ES-I3 (cell line): ENCODE data around the gene CPXM2.

Experiments used
- H3K36me3 ChIP-seq: 2 replicates; pipeline ENCODE4 v1.6.1; 2013; ENCODE audit warnings: mild to moderate bottlenecking, low read length, control low read depth, moderate library complexity; ENCODE audit not compliant: insufficient read depth
- H3K4me1 ChIP-seq: 2 replicates; pipeline ENCODE4 v1.6.1; 2013; ENCODE audit warnings: mild to moderate bottlenecking, control low read depth, low read length; ENCODE audit not compliant: insufficient read depth
- H3K9ac ChIP-seq: 2 replicates; pipeline ENCODE4 v1.6.1; 2013; ENCODE audit warnings: low read depth, mild to moderate bottlenecking, low read length, moderate library complexity
- H3K9me3 ChIP-seq: 2 replicates; pipeline ENCODE4 v1.6.1; 2013; ENCODE audit warnings: mild to moderate bottlenecking, low read length, moderate library complexity; ENCODE audit not compliant: control insufficient read depth, insufficient read depth

CPXM2 gene

GRCh38 chr10:123912871-123913270, 21.3 kb upstream of the CPXM2 start:
- H3K4me1 ChIP-seq = peaks cover 4% of the 10 kb centered on the region; the same call in 1 of the 2 replicates
- H3K9ac ChIP-seq = no peak overlapping the region
- H3K36me3 ChIP-seq = no peaks in the 10 kb centered on the region
- no peaks in the 10 kb centered on the region for H3K9me3 ChIP-seq

GRCh38 chr10:123912466-123912865, 20.9 kb upstream of the CPXM2 start:
- no peaks in the 10 kb centered on the region for H3K9me3 ChIP-seq
- peaks cover 4% of the 10 kb centered on the region; the same call in 1 of the 2 replicates for H3K4me1 ChIP-seq
- H3K9ac ChIP-seq = no peak overlapping the region
- no peaks in the 10 kb centered on the region for H3K36me3 ChIP-seq

GRCh38 chr10:123911866-123912265, 20.3 kb upstream of the CPXM2 start:
- H3K9me3 ChIP-seq = no peaks in the 10 kb centered on the region
- no peak overlapping the region for H3K9ac ChIP-seq
- H3K4me1 ChIP-seq = peaks cover 4% of the 10 kb centered on the region; the same call in 1 of the 2 replicates
- no peaks in the 10 kb centered on the region for H3K36me3 ChIP-seq

- Histone ChIP-seq H3K4me1 (peaks cover 4% of the 10 kb centered on the region; the same call in 1 of the 2 replicates), H3K9ac (no peak overlapping the region), H3K9me3 (no peaks in the 10 kb centered on the region), H3K36me3 (no peaks in the 10 kb centered on the region)
Observed at GRCh38 chr10:123909866-123910265, 18.3 kb upstream of the CPXM2 start.

- Histone ChIP-seq H3K9ac (no peak overlapping the region), H3K36me3 (no peaks in the 10 kb centered on the region), H3K4me1 (peaks cover 4% of the 10 kb centered on the region; the same call in 1 of the 2 replicates), H3K9me3 (no peaks in the 10 kb centered on the region)
Observed at GRCh38 chr10:123909426-123909825, 17.8 kb upstream of the CPXM2 start.

- Histone ChIP-seq H3K9me3 (no peaks in the 10 kb centered on the region), H3K9ac (no peak overlapping the region), H3K36me3 (no peaks in the 10 kb centered on the region), H3K4me1 (no peaks in the 10 kb centered on the region)
Observed at GRCh38 chr10:123908379-123908778, 16.8 kb upstream of the CPXM2 start.

GRCh38 chr10:123906884-123907652, 15.5 kb upstream of the CPXM2 start:
- H3K9me3 ChIP-seq = no peaks in the 10 kb centered on the region
- no peaks in the 10 kb centered on the region for H3K4me1 ChIP-seq
- H3K9ac ChIP-seq = no peak overlapping the region
- no peaks in the 10 kb centered on the region for H3K36me3 ChIP-seq

GRCh38 chr10:123906296-123906695, 14.7 kb upstream of the CPXM2 start:
- Histone ChIP-seq H3K9me3 (no peaks in the 10 kb centered on the region), H3K4me1 (no peaks in the 10 kb centered on the region), H3K36me3 (no peaks in the 10 kb centered on the region), H3K9ac (no peak overlapping the region)

- Histone ChIP-seq H3K36me3 (no peaks in the 10 kb centered on the region), H3K4me1 (no peaks in the 10 kb centered on the region), H3K9ac (no peak overlapping the region), H3K9me3 (0 out of 2 replicates have a peak, but pooled peaks cover 4% of the 10 kb centered on the region)
Observed at GRCh38 chr10:123904834-123905409, 13.3 kb upstream of the CPXM2 start.

- Histone ChIP-seq H3K4me1 (no peaks in the 10 kb centered on the region), H3K9me3 (0 out of 2 replicates have a peak, but pooled peaks cover 4% of the 10 kb centered on the region), H3K9ac (no peak overlapping the region), H3K36me3 (no peaks in the 10 kb centered on the region)
Observed at GRCh38 chr10:123903621-123904020, 12.0 kb upstream of the CPXM2 start.

- no peaks in the 10 kb centered on the region for H3K4me1 ChIP-seq
- H3K9me3 ChIP-seq = 0 out of 2 replicates have a peak, but pooled peaks cover 4% of the 10 kb centered on the region
- H3K9ac ChIP-seq = no peak overlapping the region
Observed at GRCh38 chr10:123901621-123902020, 10.0 kb upstream of the CPXM2 start.

GRCh38 chr10:123897146-123897545, 5.5 kb upstream of the CPXM2 start:
- Histone ChIP-seq H3K36me3 (no peaks in the 10 kb centered on the region), H3K9me3 (0 out of 2 replicates have a peak, but pooled peaks cover 4% of the 10 kb centered on the region), H3K9ac (no peak overlapping the region), H3K4me1 (no peaks in the 10 kb centered on the region)

More at GRCh38 chr10:123901621-123902020, 10.0 kb upstream of the CPXM2 start:
- no peaks in the 10 kb centered on the region for H3K36me3 ChIP-seq

GRCh38 chr10:123896246-123896927, 4.8 kb upstream of the CPXM2 start:
- Histone ChIP-seq H3K9me3 (0 out of 2 replicates have a peak, but pooled peaks cover 4% of the 10 kb centered on the region), H3K9ac (no peak overlapping the region), H3K4me1 (no peaks in the 10 kb centered on the region), H3K36me3 (no peaks in the 10 kb centered on the region)

GRCh38 chr10:123893651-123894050, 2.0 kb upstream of the CPXM2 start:
- peaks cover 8% of the 10 kb centered on the region; the same call in 1 of the 2 replicates for H3K4me1 ChIP-seq
- H3K9me3 ChIP-seq = no peaks in the 10 kb centered on the region
- no peak overlapping the region for H3K9ac ChIP-seq
- H3K36me3 ChIP-seq = no peaks in the 10 kb centered on the region
